ENCODE data around the gene ADGRG3. TPM values are rescaled to one million over a fixed set of nuclear protein-coding genes. Genes with fewer than 3 reads are reported as not detected.

ADGRG3 gene
- polyA plus RNA-seq, 3 donors: 0.41 to 1.0 TPM; not detected in 1

DNA sequence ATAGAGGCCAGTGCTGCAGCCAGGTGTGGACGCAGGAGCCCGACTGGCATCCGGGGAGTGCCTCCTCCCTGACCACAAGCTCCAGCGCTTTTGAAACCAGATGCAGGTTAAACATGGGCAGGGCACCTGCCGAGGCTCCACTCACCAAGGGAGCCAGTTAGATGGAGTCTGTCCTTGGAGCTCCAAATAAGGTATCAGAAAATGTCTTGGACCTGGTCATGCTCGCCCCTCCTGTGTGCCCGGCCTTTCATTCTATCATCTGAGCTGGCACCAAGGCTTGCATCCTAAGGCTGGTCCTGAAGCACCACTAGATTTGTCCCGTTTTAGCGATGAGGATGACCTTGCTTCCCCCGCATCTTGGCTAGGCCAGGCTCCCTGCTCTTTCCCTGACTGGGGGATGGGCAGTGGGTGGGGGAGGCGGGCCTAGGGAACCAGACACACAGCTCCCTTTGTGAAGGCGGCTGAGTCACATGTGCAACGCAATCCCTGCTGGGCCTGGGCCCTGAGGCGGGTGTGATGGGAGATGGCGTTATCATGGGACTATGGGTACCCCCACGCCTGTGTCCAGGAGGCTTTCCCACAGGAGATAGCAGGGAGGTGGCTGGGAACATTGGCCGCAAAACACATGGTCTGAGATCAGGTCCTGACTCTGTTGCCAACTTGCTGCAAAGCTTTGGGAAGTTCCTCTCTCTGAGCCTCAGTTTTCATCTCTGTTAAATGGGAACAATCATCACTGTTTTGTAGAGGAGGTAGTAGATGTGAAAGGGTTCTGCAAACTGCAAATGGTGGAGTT, 44.7 kb upstream of the ADGRG3 start:
- Histone ChIP-seq H3K4me2 (replicated peaks; ENCODE audit: extremely low read depth, low read length, poor library complexity, severe bottlenecking) (no peak overlapping the region), H3K9ac (ENCODE audit: insufficient read depth, low read length, poor library complexity, severe bottlenecking) (no peak overlapping the region), H3K9me3 (replicated peaks in 1 of 2; ENCODE audit: control insufficient read depth in 1 of 2, insufficient read depth in 1 of 2, low read length in 2 of 2) (peaks cover 0 to 1% of the 10 kb centered on the region in 2 donors), H3K4me1 (ENCODE audit: control insufficient read depth in 1 of 2, insufficient read depth in 2 of 2, low read length in 2 of 2) (no peaks in the 10 kb centered on the region), H3K4me3 (replicated peaks in 1 of 3; ENCODE audit: low read depth in 2 of 3, low read length in 3 of 3) (no peak overlapping the region), H4K20me1 (ENCODE audit: insufficient read depth, low read length) (no peaks in the 10 kb centered on the region), H3K79me2 (ENCODE audit: insufficient read depth, low read length) (no peaks in the 10 kb centered on the region), H3K27me3 (ENCODE audit: control insufficient read depth in 2 of 2, insufficient read depth in 2 of 2, low read length in 2 of 2) (peaks cover 0 to 11% of the 10 kb centered on the region in 2 donors), H3K27ac (ENCODE audit: low read depth in 1 of 2, low read length in 2 of 2) (no peak overlapping the region), H2AFZ (ENCODE audit: insufficient read depth, low read depth, low read length, poor library complexity, severe bottlenecking) (no peak overlapping the region), H3K36me3 (replicated peaks in 1 of 2; ENCODE audit: control insufficient read depth in 1 of 2, insufficient read depth in 2 of 2, low read length in 2 of 2) (no peaks in the 10 kb centered on the region)
- Mint-ChIP-seq H3K4me1 (peaks cover 7% of the 10 kb centered on the region), H3K4me3 (no peak overlapping the region), H3K27ac (no peak overlapping the region), H3K27me3 (ENCODE audit: low read depth in 3 of 3) (peaks cover 15 to 37% (median 16%) of the 10 kb centered on the region in 3 donors), H3K9me3 (peaks cover 0 to 4% (median 0%) of the 10 kb centered on the region in 7 donors), H3K36me3 (no peaks in the 10 kb centered on the region)
- intact Hi-C loops (cut with micrococcal nuclease): no loop called here
- DNase-seq: no peak
- TF ChIP-seq, protein P1, sequence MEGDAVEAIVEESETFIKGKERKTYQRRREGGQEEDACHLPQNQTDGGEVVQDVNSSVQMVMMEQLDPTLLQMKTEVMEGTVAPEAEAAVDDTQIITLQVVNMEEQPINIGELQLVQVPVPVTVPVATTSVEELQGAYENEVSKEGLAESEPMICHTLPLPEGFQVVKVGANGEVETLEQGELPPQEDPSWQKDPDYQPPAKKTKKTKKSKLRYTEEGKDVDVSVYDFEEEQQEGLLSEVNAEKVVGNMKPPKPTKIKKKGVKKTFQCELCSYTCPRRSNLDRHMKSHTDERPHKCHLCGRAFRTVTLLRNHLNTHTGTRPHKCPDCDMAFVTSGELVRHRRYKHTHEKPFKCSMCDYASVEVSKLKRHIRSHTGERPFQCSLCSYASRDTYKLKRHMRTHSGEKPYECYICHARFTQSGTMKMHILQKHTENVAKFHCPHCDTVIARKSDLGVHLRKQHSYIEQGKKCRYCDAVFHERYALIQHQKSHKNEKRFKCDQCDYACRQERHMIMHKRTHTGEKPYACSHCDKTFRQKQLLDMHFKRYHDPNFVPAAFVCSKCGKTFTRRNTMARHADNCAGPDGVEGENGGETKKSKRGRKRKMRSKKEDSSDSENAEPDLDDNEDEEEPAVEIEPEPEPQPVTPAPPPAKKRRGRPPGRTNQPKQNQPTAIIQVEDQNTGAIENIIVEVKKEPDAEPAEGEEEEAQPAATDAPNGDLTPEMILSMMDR (IDR thresholded peaks at IDR 0.05): no peak
- 85% methylated on average over 15 of the region's 17 CpGs for WGBS (ENCODE audit: insufficient coverage)

DNA sequence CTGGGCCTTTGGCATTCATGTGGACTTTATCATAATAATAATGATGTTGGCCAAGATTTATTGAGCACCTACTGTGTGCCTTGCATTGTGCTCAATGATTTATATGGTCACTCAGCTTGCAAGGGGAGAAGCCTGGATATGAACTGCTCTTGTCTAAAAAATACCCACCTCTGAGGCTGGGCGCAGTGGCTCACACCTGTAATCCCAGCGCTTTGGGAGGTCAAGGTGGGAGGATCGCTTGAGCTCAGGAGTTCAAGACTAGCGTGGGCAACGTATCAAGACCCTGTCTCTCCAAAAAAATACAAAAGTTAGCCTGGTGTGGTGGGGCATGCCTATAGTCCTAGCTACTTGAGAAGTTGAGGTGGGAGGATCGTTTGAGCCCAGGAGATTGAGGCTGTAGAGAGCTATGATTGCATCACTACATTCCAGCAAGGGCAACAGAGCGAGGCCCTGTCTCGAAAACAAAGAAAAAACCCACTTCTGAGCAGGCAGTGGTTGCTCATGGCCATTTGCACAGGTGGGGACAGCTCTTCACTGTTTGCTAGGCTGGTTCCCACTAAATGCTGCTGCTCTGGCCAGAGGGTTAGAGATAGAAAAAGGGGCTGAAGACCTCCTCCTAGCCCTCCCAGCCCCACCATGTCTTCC, 43.9 kb upstream of the ADGRG3 start:
- Mint-ChIP-seq H3K27me3 (ENCODE audit: low read depth in 3 of 3) (peaks cover 23 to 44% (median 24%) of the 10 kb centered on the region in 3 donors), H3K36me3 (peaks cover 0 to 2% of the 10 kb centered on the region in 2 donors), H3K27ac (no peak overlapping the region), H3K9me3 (peaks cover 0 to 8% (median 0%) of the 10 kb centered on the region in 7 donors), H3K4me1 (peaks cover 9% of the 10 kb centered on the region), H3K4me3 (no peak overlapping the region)
- no peak overlapping the region for H2AFZ ChIP-seq (ENCODE audit: insufficient read depth, low read depth, low read length, poor library complexity, severe bottlenecking)
- no peaks in the 10 kb centered on the region for H4K20me1 ChIP-seq (ENCODE audit: insufficient read depth, low read length)
- H3K27ac ChIP-seq (ENCODE audit: low read depth in 1 of 2, low read length in 2 of 2): no peak overlapping the region
- no peak for DNase-seq
- TF ChIP-seq, protein P1 (IDR thresholded peaks at IDR 0.05): no peak
- H3K4me1 ChIP-seq (ENCODE audit: control insufficient read depth in 1 of 2, insufficient read depth in 2 of 2, low read length in 2 of 2): no peaks in the 10 kb centered on the region
- no peaks in the 10 kb centered on the region for H3K36me3 ChIP-seq (replicated peaks in 1 of 2; ENCODE audit: control insufficient read depth in 1 of 2, insufficient read depth in 2 of 2, low read length in 2 of 2)
- no peak overlapping the region for H3K4me3 ChIP-seq (replicated peaks in 1 of 3; ENCODE audit: low read depth in 2 of 3, low read length in 3 of 3)
- no CpG with 5 or more reads among the region's 8 CpGs for whole genome bisulfite sequencing (ENCODE audit: insufficient coverage)
- intact Hi-C loops (cut with micrococcal nuclease): no loop called here
- no peak overlapping the region for H3K4me2 ChIP-seq (replicated peaks; ENCODE audit: extremely low read depth, low read length, poor library complexity, severe bottlenecking)
- H3K79me2 ChIP-seq (ENCODE audit: insufficient read depth, low read length): no peaks in the 10 kb centered on the region
- H3K9ac ChIP-seq (ENCODE audit: insufficient read depth, low read length, poor library complexity, severe bottlenecking): no peak overlapping the region
- H3K9me3 ChIP-seq (replicated peaks in 1 of 2; ENCODE audit: control insufficient read depth in 1 of 2, insufficient read depth in 1 of 2, low read length in 2 of 2): peaks cover 0 to 8% of the 10 kb centered on the region in 2 donors
- H3K27me3 ChIP-seq (ENCODE audit: control insufficient read depth in 2 of 2, insufficient read depth in 2 of 2, low read length in 2 of 2): peaks cover 2 to 18% of the 10 kb centered on the region in 2 donors

Data from CD14-positive monocyte (primary cell).